GM06990 (cell line): ENCODE measurements around the gene UTS2R.
"Not testable (repeated sequence)": the region's sequence is repeated elsewhere in the genome, so short reads cannot be mapped to it uniquely, and the experiment has no call there.

ENCODE experiments used
- DNase-seq: peaks from one replicate; pipeline ENCODE4 v3.0.0-alpha.2; 2011; ENCODE audit not compliant: insufficient read length; ENCODE audit errors: extremely low read depth
- H3K27me3 ChIP-seq: replicated peaks from 2 replicates; pipeline ENCODE4 v1.6.0; 2011; ENCODE audit warnings: low read length; ENCODE audit not compliant: control insufficient read depth, insufficient read depth
- H3K36me3 ChIP-seq: 2 replicates; pipeline ENCODE4 v1.5.1; 2011; ENCODE audit warnings: low read length; ENCODE audit not compliant: control insufficient read depth, insufficient read depth
- H3K4me3 ChIP-seq: replicated peaks from 2 replicates; pipeline ENCODE4 v1.5.1; 2011; ENCODE audit warnings: low read depth, mild to moderate bottlenecking, control low read depth, low read length
- TF ChIP-seq, protein P1 (sequence below): IDR thresholded peaks from 2 replicates; pipeline ENCODE4 v1.5.1; 2011; ENCODE audit warnings: low read length, control low read depth, mild to moderate bottlenecking, inconsistent platforms; ENCODE audit not compliant: insufficient read depth, poor library complexity, severe bottlenecking

Gene UTS2R

DNA sequence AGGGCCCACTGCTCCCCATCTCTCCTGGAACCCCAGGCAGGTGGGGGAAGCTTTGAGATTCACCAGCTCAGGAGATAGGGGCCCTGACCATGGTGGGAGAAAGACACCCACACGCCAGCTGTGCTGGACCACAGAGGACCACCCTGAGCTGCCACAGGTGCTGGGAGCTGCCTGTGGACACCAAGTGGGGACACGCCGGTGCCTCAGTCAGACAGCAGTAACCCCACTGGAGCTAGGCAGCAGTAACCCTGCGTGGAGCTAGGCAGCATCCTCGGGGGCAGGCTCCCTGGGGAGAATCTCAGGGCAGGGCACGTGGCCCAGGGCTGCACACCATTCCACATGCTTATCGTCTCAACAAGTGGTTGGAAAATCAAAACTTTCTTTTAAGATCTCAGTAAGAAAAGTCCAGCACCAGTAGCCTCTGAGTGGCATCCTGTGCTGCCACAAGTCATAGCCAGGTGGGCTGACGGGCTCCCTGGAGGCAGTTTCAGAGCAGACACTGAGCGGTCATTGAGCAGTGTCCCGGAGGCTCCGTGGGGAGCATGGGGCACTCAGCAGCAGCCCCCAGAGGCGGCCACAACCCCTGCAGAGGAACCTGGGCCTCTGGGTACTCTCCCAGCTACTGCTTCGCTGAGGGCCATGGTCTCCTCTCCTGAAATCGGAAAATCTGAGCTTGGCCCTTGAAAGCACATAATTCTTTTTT lies 38.6 kb downstream of the UTS2R start:
- no peak overlapping the region for H3K4me3 ChIP-seq
- no peak for DNase-seq
- peaks cover 5% of the 10 kb centered on the region for H3K36me3 ChIP-seq
- H3K27me3 ChIP-seq = no peaks in the 10 kb centered on the region
- TF ChIP-seq, protein P1, sequence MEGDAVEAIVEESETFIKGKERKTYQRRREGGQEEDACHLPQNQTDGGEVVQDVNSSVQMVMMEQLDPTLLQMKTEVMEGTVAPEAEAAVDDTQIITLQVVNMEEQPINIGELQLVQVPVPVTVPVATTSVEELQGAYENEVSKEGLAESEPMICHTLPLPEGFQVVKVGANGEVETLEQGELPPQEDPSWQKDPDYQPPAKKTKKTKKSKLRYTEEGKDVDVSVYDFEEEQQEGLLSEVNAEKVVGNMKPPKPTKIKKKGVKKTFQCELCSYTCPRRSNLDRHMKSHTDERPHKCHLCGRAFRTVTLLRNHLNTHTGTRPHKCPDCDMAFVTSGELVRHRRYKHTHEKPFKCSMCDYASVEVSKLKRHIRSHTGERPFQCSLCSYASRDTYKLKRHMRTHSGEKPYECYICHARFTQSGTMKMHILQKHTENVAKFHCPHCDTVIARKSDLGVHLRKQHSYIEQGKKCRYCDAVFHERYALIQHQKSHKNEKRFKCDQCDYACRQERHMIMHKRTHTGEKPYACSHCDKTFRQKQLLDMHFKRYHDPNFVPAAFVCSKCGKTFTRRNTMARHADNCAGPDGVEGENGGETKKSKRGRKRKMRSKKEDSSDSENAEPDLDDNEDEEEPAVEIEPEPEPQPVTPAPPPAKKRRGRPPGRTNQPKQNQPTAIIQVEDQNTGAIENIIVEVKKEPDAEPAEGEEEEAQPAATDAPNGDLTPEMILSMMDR = no peak

DNA sequence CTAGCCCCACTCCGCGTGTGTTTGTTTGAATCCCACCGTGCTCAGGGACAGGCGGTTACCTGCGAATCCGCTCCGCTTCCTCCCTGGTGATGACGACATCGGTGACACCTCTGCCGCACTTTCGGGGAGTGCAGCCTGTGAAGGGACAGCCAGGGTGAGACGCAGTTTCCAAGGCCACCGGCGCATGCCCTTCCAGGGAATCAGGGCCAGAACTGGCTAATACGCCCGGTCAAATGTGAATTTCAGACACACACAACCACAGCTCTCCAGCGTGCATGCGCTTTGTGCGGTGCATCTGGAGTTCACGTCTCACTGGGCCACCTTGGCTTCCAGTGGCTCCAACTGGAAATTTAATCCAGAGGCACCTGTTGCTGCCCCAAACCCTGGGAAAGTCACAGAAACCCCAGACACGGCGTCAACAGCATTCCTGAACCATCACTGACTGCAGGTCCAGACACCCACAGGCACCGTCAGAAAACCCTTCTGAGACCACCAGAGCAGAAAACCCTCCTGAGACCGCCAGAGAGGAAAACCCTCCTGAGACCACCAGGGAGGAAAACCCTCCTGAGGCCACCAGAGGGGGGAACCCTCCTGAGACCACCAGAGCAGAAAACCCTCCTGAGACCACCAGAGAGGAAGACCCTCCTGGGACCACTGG lies 40.0 kb downstream of the UTS2R start:
- DNase-seq = no peak
- no peak overlapping the region for H3K4me3 ChIP-seq
- TF ChIP-seq, protein P1 = no peak
- H3K36me3 ChIP-seq = peaks cover 3% of the 10 kb centered on the region
- H3K27me3 ChIP-seq = no peaks in the 10 kb centered on the region

DNA sequence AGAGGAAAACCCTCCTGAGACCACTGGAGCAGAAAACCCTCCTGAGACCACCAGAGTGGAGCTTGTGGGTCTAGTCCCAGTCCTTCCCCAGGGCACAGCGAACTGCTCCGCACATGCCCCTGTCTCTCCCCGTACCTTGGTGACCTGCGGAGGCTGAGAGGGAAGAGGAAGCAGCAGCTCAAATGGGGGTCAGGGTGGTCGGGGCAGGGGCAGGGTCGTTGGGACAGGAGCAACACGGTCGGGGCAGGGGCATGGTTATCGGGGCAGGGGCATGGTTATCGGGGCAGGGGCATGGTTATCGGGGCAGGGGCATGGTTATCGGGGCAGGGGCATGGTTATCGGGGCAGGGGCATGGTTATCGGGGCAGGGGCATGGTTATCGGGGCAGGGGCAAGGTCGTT lies 40.5 kb downstream of the UTS2R start:
- not testable (repeated sequence) for H3K4me3 ChIP-seq, H3K36me3 ChIP-seq, H3K27me3 ChIP-seq, DNase-seq

DNA sequence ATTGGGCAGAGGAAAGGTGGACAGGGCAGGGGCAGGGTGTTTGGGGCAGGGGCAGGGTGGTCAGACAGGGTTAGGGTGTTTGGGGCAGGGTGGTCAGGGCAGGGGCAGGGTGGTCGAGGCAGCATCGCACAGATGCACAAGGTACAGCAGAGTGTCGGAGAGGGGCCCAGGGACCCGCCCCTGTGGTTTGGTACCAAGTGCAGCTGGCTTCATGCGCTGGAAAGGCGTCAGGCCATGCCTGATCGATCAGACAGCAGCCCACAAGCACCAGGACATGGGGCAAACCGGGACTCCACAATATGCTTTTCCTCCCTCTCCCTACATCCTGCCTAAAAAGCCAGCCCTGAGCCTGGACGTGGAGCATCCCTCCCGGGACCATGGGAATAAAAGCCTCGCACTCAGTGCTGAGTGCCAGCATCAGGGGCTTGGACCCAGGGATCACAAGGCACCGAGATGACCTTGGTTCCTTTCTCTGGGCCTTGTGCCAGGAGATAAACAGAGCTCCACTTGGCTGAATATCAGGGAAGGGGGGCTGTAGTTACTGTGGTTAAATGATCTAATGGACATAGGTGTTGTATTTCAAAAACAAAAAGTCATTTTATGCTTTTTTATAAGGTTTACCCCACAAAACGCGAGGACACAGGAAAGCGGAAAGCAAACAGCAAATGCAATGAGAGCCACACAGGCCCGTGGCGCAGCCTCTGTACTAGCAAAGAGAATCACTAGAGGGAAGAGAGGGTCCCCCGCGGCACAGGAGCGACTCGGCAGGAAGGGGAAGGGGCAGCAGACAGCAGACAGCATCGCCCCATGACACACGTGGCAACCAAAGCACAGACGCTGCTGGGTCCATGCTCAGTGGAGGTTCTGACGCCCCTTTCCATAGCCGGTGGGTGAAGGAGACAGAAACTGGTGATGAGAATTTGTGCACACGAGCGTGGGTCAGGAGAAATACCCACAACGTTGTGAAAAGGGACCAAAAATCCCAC lies 41.3 kb downstream of the UTS2R start:
- Histone ChIP-seq H3K4me3 (no peak overlapping the region), H3K36me3 (peaks cover 3% of the 10 kb centered on the region), H3K27me3 (no peaks in the 10 kb centered on the region)
- no peak for DNase-seq
- TF ChIP-seq, protein P1 = no peak

DNA sequence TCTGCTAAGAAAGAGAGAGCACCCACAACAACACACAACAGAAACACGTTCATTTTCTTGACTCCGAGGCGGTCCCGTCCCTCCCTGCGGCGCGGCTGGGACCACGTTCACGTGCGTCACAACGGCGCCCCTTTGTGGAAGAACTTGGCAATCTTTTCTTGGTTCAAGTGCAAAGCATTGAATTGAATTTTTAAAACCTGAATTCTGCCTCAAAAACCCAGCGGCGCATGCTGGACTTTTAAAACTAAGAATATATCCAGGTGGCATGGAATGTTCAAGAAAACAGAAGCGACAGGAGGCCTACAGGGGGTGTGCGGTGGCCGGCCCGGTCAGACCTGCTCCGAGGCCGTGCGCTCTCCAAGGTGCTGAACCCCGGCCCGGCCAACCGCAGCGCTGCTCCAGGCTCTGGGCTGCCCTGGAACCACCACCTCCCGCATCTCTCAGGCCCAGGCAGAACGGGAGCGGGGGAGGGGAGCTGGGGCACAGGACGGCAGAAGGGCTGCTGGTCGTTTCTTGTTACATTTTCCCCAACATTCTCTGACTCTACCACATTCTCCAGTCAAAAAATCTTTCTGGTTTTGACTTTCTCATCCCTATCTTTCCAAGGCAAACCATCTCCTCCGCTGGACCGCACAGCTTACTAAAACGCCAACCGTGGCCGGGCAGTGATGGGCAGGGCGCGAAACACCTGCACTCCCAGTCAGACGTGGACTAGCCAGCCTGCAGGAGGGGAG lies 43.1 kb downstream of the UTS2R start:
- peak; percentile 50 for DNase-seq
- Histone ChIP-seq H3K27me3 (no peaks in the 10 kb centered on the region), H3K36me3 (peaks cover 3% of the 10 kb centered on the region), H3K4me3 (no peak overlapping the region)
- TF ChIP-seq, protein P1 = peak; percentile 53
